Nephron progenitor cell (in vitro differentiated cells): Measurements from ENCODE around the gene EEFSEC.

Experiments
- DNase-seq: peaks from one replicate; pipeline ENCODE4 v3.0.0; 2021
- H3K27ac Mint-ChIP-seq: 2 replicates; pipeline ENCODE4 v1.8.0; 2021; ENCODE audit warnings: mild to moderate bottlenecking, moderate library complexity, mixed read lengths
- H3K27me3 Mint-ChIP-seq: 2 replicates; pipeline ENCODE4 v1.8.0; 2021; ENCODE audit warnings: mild to moderate bottlenecking, low read depth, mixed read lengths; ENCODE audit not compliant: poor library complexity
- H3K36me3 Mint-ChIP-seq: 2 replicates; pipeline ENCODE4 v1.8.0; 2021; ENCODE audit warnings: low read depth, mixed read lengths
- H3K4me1 Mint-ChIP-seq: 2 replicates; pipeline ENCODE4 v1.8.0; 2021; ENCODE audit warnings: mixed read lengths
- H3K4me3 Mint-ChIP-seq: 2 replicates; pipeline ENCODE4 v1.8.0; 2021; ENCODE audit warnings: mild to moderate bottlenecking, moderate library complexity, mixed read lengths
- H3K9me3 Mint-ChIP-seq: 2 replicates; pipeline ENCODE4 v1.8.0; 2021; ENCODE audit warnings: mild to moderate bottlenecking, moderate library complexity, mixed read lengths
- TF ChIP-seq, protein P1 (sequence below): fragments of 200-600 bp; sonication (generic); IDR thresholded peaks from 2 replicates; pipeline ENCODE4 v1.5.0; 2021; ENCODE audit warnings: antibody characterized with exemption

EEFSEC gene

DNA sequence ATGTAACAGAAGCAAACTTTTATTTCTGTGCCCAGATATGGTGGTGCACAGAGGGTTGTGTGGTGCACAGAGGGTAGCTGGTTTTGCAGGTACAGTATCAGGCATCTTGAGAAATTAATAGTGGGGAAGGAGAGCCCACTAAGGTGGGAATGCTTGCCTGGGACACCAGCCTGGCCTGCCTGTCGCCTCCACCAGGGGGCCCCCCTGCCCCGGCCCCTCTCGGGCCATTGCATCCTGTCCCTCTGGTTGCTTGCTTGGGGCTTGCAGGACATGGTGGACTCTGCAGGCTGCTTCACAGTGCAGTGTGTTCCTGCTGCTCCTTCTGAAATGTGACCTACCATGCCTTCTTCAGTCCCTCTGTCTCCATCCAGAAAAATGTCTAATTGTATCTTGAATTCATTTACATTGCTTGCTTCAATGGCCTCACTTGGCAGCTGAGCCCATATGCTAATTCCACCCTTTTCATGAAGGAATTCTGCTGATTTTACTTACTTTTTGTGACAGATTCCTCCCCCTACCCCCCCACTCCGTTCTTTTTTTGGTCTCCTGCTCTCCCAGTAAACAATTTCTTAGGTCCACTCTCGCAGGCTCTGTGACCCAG is 73.6 kb downstream of the EEFSEC start:
- H3K4me1 Mint-ChIP-seq: peaks cover 15% of the 10 kb centered on the region
- no peak overlapping the region for H3K4me3 Mint-ChIP-seq
- H3K9me3 Mint-ChIP-seq: peaks cover 24% of the 10 kb centered on the region
- TF ChIP-seq, protein P1, sequence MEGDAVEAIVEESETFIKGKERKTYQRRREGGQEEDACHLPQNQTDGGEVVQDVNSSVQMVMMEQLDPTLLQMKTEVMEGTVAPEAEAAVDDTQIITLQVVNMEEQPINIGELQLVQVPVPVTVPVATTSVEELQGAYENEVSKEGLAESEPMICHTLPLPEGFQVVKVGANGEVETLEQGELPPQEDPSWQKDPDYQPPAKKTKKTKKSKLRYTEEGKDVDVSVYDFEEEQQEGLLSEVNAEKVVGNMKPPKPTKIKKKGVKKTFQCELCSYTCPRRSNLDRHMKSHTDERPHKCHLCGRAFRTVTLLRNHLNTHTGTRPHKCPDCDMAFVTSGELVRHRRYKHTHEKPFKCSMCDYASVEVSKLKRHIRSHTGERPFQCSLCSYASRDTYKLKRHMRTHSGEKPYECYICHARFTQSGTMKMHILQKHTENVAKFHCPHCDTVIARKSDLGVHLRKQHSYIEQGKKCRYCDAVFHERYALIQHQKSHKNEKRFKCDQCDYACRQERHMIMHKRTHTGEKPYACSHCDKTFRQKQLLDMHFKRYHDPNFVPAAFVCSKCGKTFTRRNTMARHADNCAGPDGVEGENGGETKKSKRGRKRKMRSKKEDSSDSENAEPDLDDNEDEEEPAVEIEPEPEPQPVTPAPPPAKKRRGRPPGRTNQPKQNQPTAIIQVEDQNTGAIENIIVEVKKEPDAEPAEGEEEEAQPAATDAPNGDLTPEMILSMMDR: peak; percentile 77
- DNase-seq: peak; percentile 69
- no peak overlapping the region for H3K27ac Mint-ChIP-seq
- peaks cover 22% of the 10 kb centered on the region for H3K36me3 Mint-ChIP-seq
- H3K27me3 Mint-ChIP-seq: peaks cover 4% of the 10 kb centered on the region

GRCh38 chr3:128227507-128227906 is 74.2 kb downstream of the EEFSEC start:
- TF ChIP-seq, protein P1: no peak
- Mint-ChIP-seq H3K27ac (no peak overlapping the region), H3K36me3 (peaks cover 20% of the 10 kb centered on the region), H3K4me1 (peaks cover 21% of the 10 kb centered on the region), H3K27me3 (peaks cover 4% of the 10 kb centered on the region), H3K4me3 (no peak overlapping the region), H3K9me3 (peaks cover 19% of the 10 kb centered on the region)
- DNase-seq: no peak

DNA sequence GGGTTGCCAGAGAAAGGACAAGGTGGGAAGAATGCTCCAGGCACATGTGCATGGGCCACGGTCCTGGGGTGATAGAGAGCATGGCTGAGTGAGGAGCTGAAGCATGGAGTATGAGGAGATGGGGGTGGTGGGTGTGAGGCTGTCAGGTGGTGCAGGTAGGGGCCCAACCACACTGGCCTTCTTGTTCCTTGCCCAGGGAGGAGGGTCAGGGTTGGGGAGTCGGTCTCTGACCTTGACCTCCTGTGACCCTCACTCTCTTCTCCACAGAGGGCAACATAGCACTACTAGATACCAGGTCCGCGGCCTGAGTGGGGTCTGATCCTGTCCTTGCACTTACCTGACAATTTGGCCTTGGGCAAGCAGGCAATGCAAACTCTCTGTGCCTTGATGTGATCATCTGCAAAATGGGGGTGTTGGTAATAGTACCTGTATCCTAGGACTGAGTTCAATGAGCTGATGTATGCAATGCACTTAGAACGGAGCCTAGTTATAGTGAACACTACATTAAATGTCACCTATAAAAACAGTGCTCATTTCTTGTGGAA is 75.2 kb downstream of the EEFSEC start:
- H3K4me3 Mint-ChIP-seq: no peak overlapping the region
- H3K4me1 Mint-ChIP-seq: peaks cover 27% of the 10 kb centered on the region
- DNase-seq: no peak
- TF ChIP-seq, protein P1: no peak
- H3K9me3 Mint-ChIP-seq: peaks cover 9% of the 10 kb centered on the region
- no peak overlapping the region for H3K27ac Mint-ChIP-seq
- H3K27me3 Mint-ChIP-seq: no peaks in the 10 kb centered on the region
- H3K36me3 Mint-ChIP-seq: peaks cover 10% of the 10 kb centered on the region

DNA sequence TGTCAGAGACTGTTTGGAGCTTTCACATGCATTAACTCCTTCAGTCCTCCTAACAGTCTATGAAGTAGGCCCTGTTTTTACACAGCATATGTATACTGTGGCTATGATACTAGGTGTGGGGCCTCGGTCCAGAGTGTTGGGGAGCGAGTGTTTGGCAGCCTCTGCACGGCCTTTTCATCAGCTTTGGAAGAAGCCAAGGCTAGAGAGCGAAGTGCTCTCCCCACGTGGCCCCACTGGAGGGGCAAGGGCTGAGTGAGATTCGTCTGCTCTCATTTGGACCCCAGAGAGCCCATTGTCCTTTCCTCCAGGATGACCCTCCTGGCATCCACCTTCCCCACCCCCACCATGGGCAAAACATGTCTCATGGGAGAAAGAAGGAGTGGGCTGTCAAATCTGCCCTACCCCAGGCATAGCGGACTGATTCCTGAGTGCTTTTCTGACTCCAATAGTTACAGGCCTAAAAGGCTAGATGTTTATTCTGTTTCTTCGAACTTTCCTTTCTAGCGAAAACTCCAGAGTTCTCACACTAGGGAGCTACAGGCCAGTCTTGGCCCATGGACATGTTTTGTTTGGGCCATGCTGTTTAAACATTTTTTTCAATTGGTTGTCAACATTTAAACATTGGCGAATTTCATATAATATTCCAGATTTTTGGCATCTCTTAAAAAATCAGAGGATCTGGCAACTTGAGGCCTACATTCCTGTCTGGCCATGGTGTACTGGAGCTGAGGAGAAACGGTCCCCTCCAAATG is 76.0 kb downstream of the EEFSEC start:
- TF ChIP-seq, protein P1: no peak
- H3K4me3 Mint-ChIP-seq: no peak overlapping the region
- peaks cover 2% of the 10 kb centered on the region for H3K9me3 Mint-ChIP-seq
- no peaks in the 10 kb centered on the region for H3K27me3 Mint-ChIP-seq
- H3K4me1 Mint-ChIP-seq: peaks cover 29% of the 10 kb centered on the region
- DNase-seq: no peak
- peaks cover 2% of the 10 kb centered on the region for H3K36me3 Mint-ChIP-seq
- no peak overlapping the region for H3K27ac Mint-ChIP-seq

GRCh38 chr3:128231606-128232005 is 78.3 kb downstream of the EEFSEC start:
- Mint-ChIP-seq H3K27me3 (no peaks in the 10 kb centered on the region), H3K27ac (no peak overlapping the region), H3K9me3 (no peaks in the 10 kb centered on the region), H3K4me3 (no peak overlapping the region), H3K4me1 (peaks cover 43% of the 10 kb centered on the region), H3K36me3 (no peaks in the 10 kb centered on the region)
- DNase-seq: no peak
- TF ChIP-seq, protein P1: no peak
